Activated T-helper 9 cell treated with anti-CD3 and anti-CD28 coated beads, Interleukin-2, amount 50 U/mL, for 16 hours (primary cell): ENCODE measurements around the gene HMGCLL1.

Experiments
- DNase-seq: peaks from one replicate; pipeline ENCODE4 v3.0.0-alpha.2; 2020; ENCODE audit warnings: low read depth

HMGCLL1 gene

GRCh38 chr6:55531496-55531895, 47.5 kb downstream of the HMGCLL1 start:
- DNase-seq: no peak

DNA sequence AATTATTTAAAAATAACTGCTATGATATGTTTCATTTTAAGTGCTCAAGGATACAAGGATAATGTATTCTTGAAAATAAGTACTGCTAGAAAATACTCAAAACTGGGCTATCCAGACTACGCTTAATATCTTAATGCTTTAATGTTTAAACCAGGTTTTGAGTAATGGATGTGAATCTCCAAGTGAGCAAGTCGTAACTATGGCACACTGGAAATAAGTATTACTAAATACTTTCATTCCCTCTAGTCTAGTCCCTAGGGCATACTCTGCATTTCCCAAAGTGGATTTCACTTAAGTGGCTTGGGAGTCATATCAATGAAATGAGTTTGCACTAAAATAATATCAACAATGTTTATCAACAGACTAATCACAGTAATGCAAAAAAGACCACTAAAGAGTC, 48.1 kb downstream of the HMGCLL1 start:
- DNase-seq: no peak

GRCh38 chr6:55528624-55529023, 50.4 kb downstream of the HMGCLL1 start:
- no peak for DNase-seq

- DNase-seq: no peak
Measured at GRCh38 chr6:55524441-55524840, 54.6 kb downstream of the HMGCLL1 start.

- DNase-seq: no peak
Measured at GRCh38 chr6:55518529-55519060, 60.4 kb downstream of the HMGCLL1 start.

- DNase-seq: no peak
Measured at GRCh38 chr6:55516736-55517135, 62.3 kb downstream of the HMGCLL1 start.

DNA sequence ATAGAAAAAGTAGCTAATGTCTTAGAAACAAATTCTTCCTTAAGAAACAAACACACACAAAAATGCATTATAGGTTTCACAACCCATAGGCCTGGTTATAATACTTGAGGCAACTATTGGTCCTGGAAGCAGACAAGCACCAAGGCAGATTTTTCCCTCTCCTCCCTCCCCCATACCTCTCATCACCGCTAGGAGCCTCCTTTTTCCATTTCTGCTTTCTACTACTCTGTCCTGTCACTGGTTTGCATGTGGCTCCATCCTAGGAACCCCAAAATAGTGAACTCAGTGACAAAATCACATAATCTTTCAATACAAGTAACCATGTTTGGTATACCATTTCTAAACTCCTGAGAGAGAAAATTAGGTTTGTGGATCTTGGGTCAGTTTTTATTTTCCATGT, 66.1 kb downstream of the HMGCLL1 start:
- DNase-seq: no peak

- no peak for DNase-seq
Measured at GRCh38 chr6:55511122-55511800, 67.7 kb downstream of the HMGCLL1 start.

- DNase-seq: no peak
Measured at GRCh38 chr6:55499591-55499990, 79.4 kb downstream of the HMGCLL1 start.

DNA sequence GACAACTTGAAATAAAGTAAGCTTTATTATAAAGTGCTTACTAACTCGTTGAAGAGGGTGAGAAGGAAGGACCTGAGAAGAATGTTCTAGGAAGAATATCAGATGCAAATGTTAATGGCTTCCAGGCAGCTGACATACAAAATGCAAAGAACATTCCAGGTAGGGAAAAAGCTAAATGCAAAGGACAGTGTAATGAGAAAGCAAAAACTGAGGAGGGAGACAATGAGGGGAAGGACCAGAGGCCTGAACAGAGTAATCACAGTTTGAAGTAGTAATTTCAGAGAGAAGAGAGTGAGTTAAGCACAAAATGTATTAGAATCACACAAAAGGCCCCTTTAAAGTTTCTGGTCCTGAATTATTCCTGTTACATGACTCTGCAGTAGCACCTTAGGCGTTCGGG, 81.3 kb downstream of the HMGCLL1 start:
- DNase-seq: no peak

DNA sequence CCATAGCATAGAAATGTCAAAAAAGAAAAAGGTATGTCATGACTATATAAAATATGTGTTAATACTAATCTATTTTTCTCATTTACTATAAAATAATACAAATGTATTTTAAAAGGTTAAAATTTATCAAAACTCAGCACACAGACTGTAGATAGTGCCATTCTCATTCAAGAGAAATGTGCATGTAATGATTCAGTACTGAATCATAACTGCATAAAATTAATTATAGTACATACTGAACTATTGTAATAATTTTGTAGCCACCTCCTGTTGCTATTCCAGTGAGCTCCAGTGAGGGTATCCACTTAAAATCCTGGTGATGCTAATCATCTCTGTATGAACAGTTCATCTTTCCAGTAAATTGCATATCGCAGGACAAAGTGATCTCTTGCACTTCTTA, 82.8 kb downstream of the HMGCLL1 start:
- DNase-seq: no peak

DNA sequence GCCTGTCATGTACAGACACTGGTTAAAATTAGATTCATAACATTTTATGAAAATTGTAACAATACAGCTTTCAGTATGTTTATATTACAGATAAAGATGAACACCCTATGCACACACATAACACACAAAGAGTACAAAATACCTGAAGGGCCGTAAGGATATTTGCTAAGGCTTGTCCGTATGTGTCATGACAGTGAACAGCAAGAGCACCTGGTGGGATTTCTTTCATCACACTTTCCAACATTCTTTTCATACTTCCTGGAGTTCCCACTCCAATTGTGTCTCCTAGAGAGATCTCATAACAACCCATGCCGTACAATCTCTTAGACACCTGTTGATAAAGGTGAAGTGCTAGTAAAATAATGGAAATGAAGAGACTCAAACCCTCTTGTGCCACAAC, 83.7 kb downstream of the HMGCLL1 start:
- DNase-seq: no peak

- no peak for DNase-seq
Measured at GRCh38 chr6:55494411-55494810, 84.6 kb downstream of the HMGCLL1 start.

GRCh38 chr6:55492259-55492658, 86.7 kb downstream of the HMGCLL1 start:
- no peak for DNase-seq

- DNase-seq: no peak
Measured at GRCh38 chr6:55490871-55491270, 88.1 kb downstream of the HMGCLL1 start.

DNA sequence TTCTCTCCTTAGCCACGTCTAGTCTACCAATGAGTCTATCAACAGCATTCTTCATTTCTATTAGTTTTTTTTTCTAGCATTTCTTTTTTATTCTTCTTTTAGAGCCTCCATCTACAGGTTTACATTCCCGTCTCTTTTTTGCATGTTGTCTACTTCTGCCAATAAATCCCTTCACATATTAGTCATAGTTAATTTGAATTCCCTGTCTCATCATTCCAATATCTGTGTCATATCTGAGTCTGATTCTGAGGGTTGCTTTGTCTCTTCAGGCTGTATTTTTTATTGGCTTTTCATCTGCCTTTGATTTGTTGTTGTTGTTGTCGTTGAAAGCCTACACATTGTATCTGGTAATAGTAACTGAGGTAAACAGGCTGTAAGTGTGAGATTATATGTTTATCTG, 104.6 kb downstream of the HMGCLL1 start:
- DNase-seq: no peak

DNA sequence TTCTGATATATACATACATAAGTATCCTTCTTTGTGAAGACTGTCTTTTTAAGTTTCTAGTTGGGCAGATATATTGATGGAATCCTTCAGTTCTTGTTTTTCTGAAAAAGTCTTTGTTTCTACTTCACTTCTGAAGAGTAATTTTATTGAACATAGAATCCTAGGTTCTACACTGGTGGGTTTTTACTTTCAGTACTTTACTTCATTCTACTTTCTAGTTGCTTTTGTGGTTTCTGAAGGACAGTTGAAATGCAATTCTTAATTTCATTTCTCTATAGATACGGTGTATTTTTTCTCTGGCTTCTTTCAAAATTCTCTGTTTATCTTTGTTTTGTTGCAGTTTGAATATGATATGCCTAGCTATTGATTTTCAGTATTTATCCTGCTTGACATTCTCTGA, 105.3 kb downstream of the HMGCLL1 start:
- DNase-seq: no peak

GRCh38 chr6:55469951-55470366, 109.0 kb downstream of the HMGCLL1 start:
- DNase-seq: no peak

GRCh38 chr6:55456016-55456415, 123.0 kb downstream of the HMGCLL1 start:
- DNase-seq: no peak

DNA sequence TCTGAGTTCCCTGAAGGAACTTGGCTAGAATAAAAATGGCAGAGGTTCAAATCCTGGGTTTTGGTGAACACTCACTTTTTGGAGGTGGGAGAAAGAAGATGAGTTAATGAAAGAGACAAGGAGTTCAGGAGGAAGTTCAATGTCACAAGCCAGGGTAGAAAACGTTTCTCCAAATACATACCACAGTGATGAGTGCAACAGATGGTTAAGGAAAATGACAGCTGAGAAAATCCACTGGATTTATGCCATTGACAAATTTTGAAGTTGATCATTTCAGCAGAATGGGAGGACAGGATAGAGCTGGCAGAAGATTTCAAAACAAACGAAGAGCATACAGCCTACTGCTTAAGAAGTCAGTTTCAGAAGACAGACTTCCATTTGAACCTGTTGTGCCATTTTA, 129.0 kb downstream of the HMGCLL1 start:
- no peak for DNase-seq

DNA sequence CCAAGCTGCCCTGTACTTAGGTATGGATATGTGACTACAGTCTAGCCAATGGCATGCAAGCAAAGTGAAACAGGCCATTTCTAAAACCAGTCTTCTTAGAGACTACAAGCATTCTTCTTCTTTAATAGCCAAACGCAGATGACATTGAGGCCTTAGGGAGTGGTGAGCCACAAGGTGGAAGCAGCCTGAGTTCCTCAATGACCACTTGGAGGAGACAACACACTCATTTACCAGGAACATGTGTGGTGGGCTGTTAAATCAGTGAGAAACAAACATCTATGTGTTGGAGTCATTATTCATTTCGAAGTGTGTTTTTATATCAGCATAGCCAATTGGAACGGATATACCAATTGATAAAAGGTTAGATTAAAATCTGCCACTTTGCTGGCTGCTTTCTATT, 129.8 kb downstream of the HMGCLL1 start:
- no peak for DNase-seq

- DNase-seq: no peak
Measured at GRCh38 chr6:55448451-55448850, 130.5 kb downstream of the HMGCLL1 start.

DNA sequence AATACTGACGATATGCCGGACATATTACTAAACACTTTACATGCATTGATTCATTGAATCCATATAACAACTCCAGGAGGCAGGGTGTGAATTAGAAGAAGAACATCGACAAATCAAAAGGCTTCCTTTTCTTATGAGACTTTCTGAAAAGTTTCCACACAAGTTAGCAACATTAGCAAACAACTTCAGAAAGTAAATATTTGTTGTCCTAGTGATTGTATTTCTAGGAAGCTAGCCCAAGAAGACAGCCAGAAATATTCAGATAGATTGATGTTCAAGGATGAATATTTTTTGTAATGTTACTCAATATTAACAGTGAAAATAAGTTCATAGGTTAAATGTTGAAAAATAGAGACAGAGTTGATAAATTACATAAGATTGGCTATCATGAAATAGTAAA, 131.1 kb downstream of the HMGCLL1 start:
- no peak for DNase-seq

- no peak for DNase-seq
Measured at GRCh38 chr6:55445648-55446204, 133.3 kb downstream of the HMGCLL1 start.
